ENCODE measurements around the gene CLCN5.

The CLCN5 gene

GRCh38 chrX:50098749-50099148, 176.4 kb downstream of the CLCN5 start:
- no peak for TF ChIP-seq CTCF (IDR thresholded peaks at IDR 0.05; ENCODE audit: insufficient read depth, missing control alignments)
- no peak for FAIRE-seq

GRCh38 chrX:50099331-50099730, 176.9 kb downstream of the CLCN5 start:
- no peak for DNase-seq (ENCODE audit: insufficient read length, low spot score)
- no peak for TF ChIP-seq CTCF (IDR thresholded peaks at IDR 0.05; ENCODE audit: insufficient read depth, missing control alignments)
- no peak for FAIRE-seq

More at GRCh38 chrX:50098749-50099148, 176.4 kb downstream of the CLCN5 start:
- no peak for DNase-seq (ENCODE audit: insufficient read length, low spot score)

- TF ChIP-seq CTCF (IDR thresholded peaks at IDR 0.05; ENCODE audit: insufficient read depth, missing control alignments): peak; percentile 32
- DNase-seq (ENCODE audit: insufficient read length, low spot score): no peak
- FAIRE-seq: no peak
These were observed 177.8 kb downstream of the CLCN5 start for GRCh38 chrX:50100188-50100587.

GRCh38 chrX:50103176-50103575, 180.8 kb downstream of the CLCN5 start:
- DNase-seq (ENCODE audit: insufficient read length, low spot score) (no peak), FAIRE-seq (no peak)
- TF ChIP-seq CTCF (IDR thresholded peaks at IDR 0.05; ENCODE audit: insufficient read depth, missing control alignments): no peak

- DNase-seq (ENCODE audit: insufficient read length, low spot score) (no peak), FAIRE-seq (no peak)
- TF ChIP-seq CTCF (IDR thresholded peaks at IDR 0.05; ENCODE audit: insufficient read depth, missing control alignments): no peak
These were observed 181.6 kb downstream of the CLCN5 start for GRCh38 chrX:50103866-50104566.

GRCh38 chrX:50106051-50106675, 183.8 kb downstream of the CLCN5 start:
- TF ChIP-seq CTCF (IDR thresholded peaks at IDR 0.05; ENCODE audit: insufficient read depth, missing control alignments): no peak
- no peak for FAIRE-seq

GRCh38 chrX:50107470-50107869, 185.1 kb downstream of the CLCN5 start:
- DNase-seq (ENCODE audit: insufficient read length, low spot score) (no peak), FAIRE-seq (no peak)
- TF ChIP-seq CTCF (IDR thresholded peaks at IDR 0.05; ENCODE audit: insufficient read depth, missing control alignments): no peak

More at GRCh38 chrX:50106051-50106675, 183.8 kb downstream of the CLCN5 start:
- no peak for DNase-seq (ENCODE audit: insufficient read length, low spot score)

Data from D721Med (cell line).